H9 (cell line): ENCODE measurements around the gene DCUN1D4. TPM values are rescaled to one million over a fixed set of nuclear protein-coding genes. Genes with fewer than 3 reads are reported as not detected.

Experiments
- DNase-seq: peaks from one replicate; pipeline ENCODE4 v3.0.0-alpha.2; 2017
- H2AFZ ChIP-seq: one replicate; pipeline ENCODE4 v1.6.1; 2013; ENCODE audit warnings: mild to moderate bottlenecking, low read length, control low read depth, moderate library complexity
- H2AK5ac ChIP-seq: 2 replicates; pipeline ENCODE4 v1.6.1; 2013; ENCODE audit warnings: low read length, control low read depth, mixed read lengths; ENCODE audit not compliant: insufficient read length
- H2BK120ac ChIP-seq: one replicate; pipeline ENCODE4 v1.6.1; 2013; ENCODE audit warnings: low read depth, mild to moderate bottlenecking, low read length, control low read depth, inconsistent platforms; ENCODE audit not compliant: poor library complexity, severe bottlenecking
- H2BK12ac ChIP-seq: 2 replicates; pipeline ENCODE4 v1.6.1; 2013; ENCODE audit warnings: low read length, control low read depth, mixed read lengths, low read depth; ENCODE audit not compliant: insufficient read length
- H2BK15ac ChIP-seq: 2 replicates; pipeline ENCODE4 v1.6.1; 2013; ENCODE audit warnings: low read depth, low read length, control low read depth
- H2BK20ac ChIP-seq: one replicate; pipeline ENCODE4 v1.6.1; 2013; ENCODE audit warnings: low read depth, mild to moderate bottlenecking, low read length, control low read depth, inconsistent platforms; ENCODE audit not compliant: poor library complexity, severe bottlenecking
- H2BK5ac ChIP-seq: 2 replicates; pipeline ENCODE4 v1.6.1; 2013; ENCODE audit warnings: low read length, control low read depth, mixed read lengths; ENCODE audit not compliant: insufficient read length
- H3K14ac ChIP-seq: 2 replicates; pipeline ENCODE4 v1.6.1; 2013; ENCODE audit warnings: low read length, control low read depth; ENCODE audit not compliant: insufficient read depth
- H3K18ac ChIP-seq: 2 replicates; pipeline ENCODE4 v1.6.1; 2013; ENCODE audit warnings: low read depth, mild to moderate bottlenecking, mixed read lengths, low read length, control low read depth; ENCODE audit not compliant: insufficient read length
- H3K23ac ChIP-seq: 2 replicates; pipeline ENCODE4 v1.6.1; 2013; ENCODE audit warnings: low read length, control low read depth, mixed read lengths, low read depth; ENCODE audit not compliant: insufficient read length
- H3K23me2 ChIP-seq: 2 replicates; pipeline ENCODE4 v1.6.1; 2013; ENCODE audit warnings: low read depth, mild to moderate bottlenecking, mixed read lengths, low read length, control low read depth; ENCODE audit not compliant: insufficient read length, poor library complexity, severe bottlenecking
- H3K27ac ChIP-seq: 2 replicates; pipeline ENCODE4 v1.5.1; 2013; ENCODE audit warnings: low read length, control low read depth, mixed read lengths, low read depth; ENCODE audit not compliant: insufficient read length
- H3K27me3 ChIP-seq: 2 replicates; pipeline ENCODE4 v1.6.1; 2013; ENCODE audit warnings: low read length, control low read depth, inconsistent platforms; ENCODE audit not compliant: insufficient read depth
- H3K4ac ChIP-seq: 2 replicates; pipeline ENCODE4 v1.6.1; 2013; ENCODE audit warnings: low read depth, mild to moderate bottlenecking, control low read depth, inconsistent platforms, low read length, moderate library complexity
- H3K4me1 ChIP-seq: 2 replicates; pipeline ENCODE4 v1.6.1; 2013; ENCODE audit warnings: low read length, control low read depth, inconsistent platforms; ENCODE audit not compliant: insufficient read depth
- H3K4me2 ChIP-seq: 2 replicates; pipeline ENCODE4 v1.6.1; 2013; ENCODE audit warnings: low read length, control low read depth, mixed read lengths; ENCODE audit not compliant: insufficient read length, insufficient read depth
- H3K56ac ChIP-seq: 2 replicates; pipeline ENCODE4 v1.6.1; 2013; ENCODE audit warnings: low read depth, mild to moderate bottlenecking, mixed read lengths, low read length, control low read depth; ENCODE audit not compliant: insufficient read length
- H3K79me1 ChIP-seq: 2 replicates; pipeline ENCODE4 v1.6.1; 2013; ENCODE audit warnings: low read depth, mild to moderate bottlenecking, moderate library complexity, low read length, control low read depth, inconsistent platforms; ENCODE audit not compliant: insufficient read depth, poor library complexity, severe bottlenecking
- H3K79me2 ChIP-seq: 2 replicates; pipeline ENCODE4 v1.6.1; 2013; ENCODE audit warnings: low read length, control low read depth, inconsistent platforms; ENCODE audit not compliant: insufficient read depth
- H3K9ac ChIP-seq: 2 replicates; pipeline ENCODE4 v1.6.1; 2013; ENCODE audit warnings: low read length, control low read depth, mixed read lengths; ENCODE audit not compliant: insufficient read length; ENCODE audit errors: extremely low read depth
- H3K9me3 ChIP-seq: one replicate; pipeline ENCODE4 v1.6.1; 2013; ENCODE audit warnings: low read depth, low read length, inconsistent platforms; ENCODE audit not compliant: control insufficient read depth
- H3T11ph ChIP-seq: one replicate; pipeline ENCODE4 v1.6.1; 2013; ENCODE audit warnings: mild to moderate bottlenecking, low read length, control low read depth, inconsistent platforms
- H4K20me1 ChIP-seq: one replicate; pipeline ENCODE4 v1.6.1; 2013; ENCODE audit not compliant: control insufficient read depth, insufficient read length, insufficient read depth
- H4K5ac ChIP-seq: 2 replicates; pipeline ENCODE4 v1.6.1; 2013; ENCODE audit warnings: low read depth, mild to moderate bottlenecking, mixed read lengths, low read length, control low read depth; ENCODE audit not compliant: insufficient read length
- H4K8ac ChIP-seq: replicated peaks from 2 replicates; pipeline ENCODE4 v1.6.1; 2013; ENCODE audit warnings: low read length, control low read depth, mixed read lengths, low read depth; ENCODE audit not compliant: insufficient read length
- H4K91ac ChIP-seq: 2 replicates; pipeline ENCODE4 v1.6.1; 2013; ENCODE audit warnings: low read depth, mild to moderate bottlenecking, moderate library complexity, mixed read lengths, low read length, control low read depth; ENCODE audit not compliant: insufficient read length
- H3K27ac Mint-ChIP-seq, 3 experiments: 2 replicates in 2 of 3; 3 replicates in 1 of 3; pipeline ENCODE4 v1.8.0; 2020 to 2021; ENCODE audit warnings: mixed read lengths in 3 of 3, mild to moderate bottlenecking in 1 of 3, moderate library complexity in 1 of 3
- H3K27me3 Mint-ChIP-seq: 2 replicates; pipeline ENCODE4 v1.8.0; 2021; ENCODE audit warnings: low read depth, mild to moderate bottlenecking, moderate library complexity, mixed read lengths
- H3K36me3 Mint-ChIP-seq, 3 experiments: 2 replicates in 2 of 3; 3 replicates in 1 of 3; pipeline ENCODE4 v1.8.0; 2020 to 2021; ENCODE audit warnings: low read depth in 3 of 3, mixed read lengths in 3 of 3; ENCODE audit not compliant: insufficient read depth in 1 of 3
- H3K4me1 Mint-ChIP-seq, 2 experiments: 2 replicates each; pipeline ENCODE4 v1.8.0; 2020; ENCODE audit warnings: mixed read lengths in 2 of 2
- H3K4me3 Mint-ChIP-seq, 2 experiments: 2 replicates in 1 of 2; 3 replicates in 1 of 2; pipeline ENCODE4 v1.8.0; 2020 to 2021; ENCODE audit warnings: mild to moderate bottlenecking in 2 of 2, mixed read lengths in 2 of 2, moderate library complexity in 1 of 2
- H3K9me3 Mint-ChIP-seq, 2 experiments: 2 replicates in 1 of 2; 3 replicates in 1 of 2; pipeline ENCODE4 v1.8.0; 2020; ENCODE audit warnings: mild to moderate bottlenecking in 2 of 2, mixed read lengths in 2 of 2, moderate library complexity in 1 of 2
- CTCF ChIP-seq: fragments of 200-600 bp; sonication (generic); conservative IDR thresholded peaks from 3 replicates; pipeline ENCODE4 v1.8.0; 2021; ENCODE audit warnings: antibody characterized with exemption, mild to moderate bottlenecking
- WGBS: extraction: QIAGEN DNeasy Blood & Tissue Kit; methylation state at CpG from one replicate; pipeline ENCODE4 v1.1.7; 2013; ENCODE audit warnings: missing lambda C conversion rate, low lambda C conversion rate, mixed read lengths; ENCODE audit not compliant: insufficient read length; ENCODE audit errors: extremely low coverage; 5-methylcytosine and 5-hydroxymethylcytosine counted together
- total RNA-seq: library from RNA; stranded (reverse); gene quantifications from 2 replicates; pipeline ENCODE4 v1.2.1, GENCODE V29; 2021

Gene DCUN1D4
- total RNA-seq, 1 experiment from 2014 or later = 46.7 TPM

- Histone ChIP-seq H3T11ph (no peak overlapping the region), H2BK12ac (no peak overlapping the region), H2BK120ac (no peak overlapping the region), H3K9me3 (no peaks in the 10 kb centered on the region), H4K5ac (no peak overlapping the region), H2BK5ac (no peak overlapping the region), H3K9ac (no peak overlapping the region), H3K4me1 (peaks cover 5% of the 10 kb centered on the region; the same call in 1 of the 2 replicates), H2BK15ac (no peak overlapping the region), H3K79me2 (peaks cover 8% of the 10 kb centered on the region; the same call in 1 of the 2 replicates), H3K27me3 (no peaks in the 10 kb centered on the region), H4K20me1 (no peaks in the 10 kb centered on the region), H2BK20ac (no peak overlapping the region), H3K14ac (no peak overlapping the region), H2AK5ac (no peak overlapping the region), H2AFZ (no peak overlapping the region), H3K23ac (no peak overlapping the region), H3K27ac (no peak overlapping the region), H3K79me1 (no peaks in the 10 kb centered on the region), H3K56ac (no peak overlapping the region), H3K18ac (no peak overlapping the region), H3K23me2 (no peaks in the 10 kb centered on the region), H3K4ac (no peak overlapping the region), H4K8ac (no peak overlapping the region), H4K91ac (no peak overlapping the region), H3K4me2 (no peak overlapping the region)
- Mint-ChIP-seq H3K9me3 (no peaks in the 10 kb centered on the region), H3K36me3 (peaks cover 20 to 41% (median 33%) of the 10 kb centered on the region in 3 experiments; a peak in 6 of 7 replicates), H3K27me3 (no peaks in the 10 kb centered on the region), H3K4me3 (no peak overlapping the region), H3K4me1 (peaks cover 23% of the 10 kb centered on the region in 2 experiments), H3K27ac (no peak overlapping the region)
- TF ChIP-seq CTCF = no peak
- no CpG with 5 or more reads among the region's 1 CpG for WGBS
- no peak for DNase-seq
Observed at GRCh38 chr4:51862781-51863180, 19.8 kb downstream of the DCUN1D4 start.
